ENCODE data around the gene OPN1MW. TPM values are rescaled to one million over a fixed set of nuclear protein-coding genes. Genes with fewer than 3 reads are reported as not detected.
"Not testable (repeated sequence)": the region's sequence is repeated elsewhere in the genome, so short reads cannot be mapped to it uniquely, and the experiment has no call there.

Gene OPN1MW
- total RNA-seq, 1 donor from 2014 or later: not detected

GRCh38 chrX:154142386-154142785, 40.0 kb upstream of the OPN1MW start:
- no peaks in the 10 kb centered on the region for H3K9me3 Mint-ChIP-seq (ENCODE audit: unreplicated experiment)
- no peaks in the 10 kb centered on the region for H3K9me3 ChIP-seq (ENCODE audit: insufficient read depth, low read depth, low read length)
- H3K27ac Mint-ChIP-seq (ENCODE audit: unreplicated experiment): no peak overlapping the region
- no peak for TF ChIP-seq CTCF (IDR thresholded peaks at IDR 0.05; ENCODE audit: insufficient read depth, low read depth, low read length)
- no peak for TF ChIP-seq EZH2 (IDR thresholded peaks at IDR 0.05; ENCODE audit: insufficient read depth, low read length)
- DNase-seq (ENCODE audit: low read depth) (no peak), FAIRE-seq (no peak)
- H4K20me1 ChIP-seq (ENCODE audit: insufficient read depth, low read length): no peaks in the 10 kb centered on the region
- no peak overlapping the region for H3K9ac ChIP-seq (ENCODE audit: low read length)
- H3K36me3 Mint-ChIP-seq (ENCODE audit: low read depth, unreplicated experiment): no peaks in the 10 kb centered on the region
- no peaks in the 10 kb centered on the region for H3K36me3 ChIP-seq (ENCODE audit: insufficient read depth, low read length)
- H3K4me3 ChIP-seq (ENCODE audit: insufficient read depth, low read depth, low read length): no peak overlapping the region
- H3K27me3 Mint-ChIP-seq (ENCODE audit: low read depth, unreplicated experiment): peaks cover 23% of the 10 kb centered on the region
- H3K79me2 ChIP-seq (ENCODE audit: insufficient read depth, low read length): no peaks in the 10 kb centered on the region
- H3K27me3 ChIP-seq (ENCODE audit: insufficient read depth, low read length): no peaks in the 10 kb centered on the region
- no peak overlapping the region for H3K27ac ChIP-seq (ENCODE audit: low read depth, low read length)
- no peak overlapping the region for H3K4me3 Mint-ChIP-seq (ENCODE audit: unreplicated experiment)
- H2AFZ ChIP-seq (ENCODE audit: low read depth, low read length): no peak overlapping the region
- H3K4me1 ChIP-seq (ENCODE audit: insufficient read depth, low read length): no peaks in the 10 kb centered on the region
- no peak overlapping the region for H3K4me2 ChIP-seq (ENCODE audit: low read length)
- no peaks in the 10 kb centered on the region for H3K4me1 Mint-ChIP-seq (ENCODE audit: low read depth, unreplicated experiment)

GRCh38 chrX:154142950-154143745, 39.2 kb upstream of the OPN1MW start:
- Histone ChIP-seq H2AFZ (ENCODE audit: low read depth, low read length) (no peak overlapping the region), H3K4me1 (ENCODE audit: insufficient read depth, low read length) (no peaks in the 10 kb centered on the region), H3K27ac (ENCODE audit: low read depth, low read length) (no peak overlapping the region), H3K27me3 (ENCODE audit: insufficient read depth, low read length) (no peaks in the 10 kb centered on the region), H4K20me1 (ENCODE audit: insufficient read depth, low read length) (no peaks in the 10 kb centered on the region), H3K36me3 (ENCODE audit: insufficient read depth, low read length) (no peaks in the 10 kb centered on the region), H3K9me3 (ENCODE audit: insufficient read depth, low read depth, low read length) (no peaks in the 10 kb centered on the region), H3K79me2 (ENCODE audit: insufficient read depth, low read length) (no peaks in the 10 kb centered on the region), H3K9ac (ENCODE audit: low read length) (no peak overlapping the region), H3K4me2 (ENCODE audit: low read length) (no peak overlapping the region), H3K4me3 (ENCODE audit: insufficient read depth, low read depth, low read length) (no peak overlapping the region)
- TF ChIP-seq CTCF (IDR thresholded peaks at IDR 0.05; ENCODE audit: insufficient read depth, low read depth, low read length) (no peak), EZH2 (IDR thresholded peaks at IDR 0.05; ENCODE audit: insufficient read depth, low read length) (no peak)
- Mint-ChIP-seq H3K9me3 (ENCODE audit: unreplicated experiment) (no peaks in the 10 kb centered on the region), H3K4me3 (ENCODE audit: unreplicated experiment) (no peak overlapping the region), H3K27me3 (ENCODE audit: low read depth, unreplicated experiment) (peaks cover 23% of the 10 kb centered on the region), H3K4me1 (ENCODE audit: low read depth, unreplicated experiment) (no peaks in the 10 kb centered on the region), H3K27ac (ENCODE audit: unreplicated experiment) (no peak overlapping the region), H3K36me3 (ENCODE audit: low read depth, unreplicated experiment) (no peaks in the 10 kb centered on the region)
- DNase-seq (ENCODE audit: low read depth) (no peak), FAIRE-seq (no peak)

GRCh38 chrX:154144010-154144409, 38.4 kb upstream of the OPN1MW start, which contains the start of gene OPN1LW:
TSS of gene OPN1LW (plus strand) at chrX:154144243. CDS start at chrX:154144284, 41 bp downstream.
- not testable (repeated sequence) for H3K9me3 ChIP-seq (ENCODE audit: insufficient read depth, low read depth, low read length); H3K79me2 ChIP-seq (ENCODE audit: insufficient read depth, low read length); H3K36me3 Mint-ChIP-seq (ENCODE audit: low read depth, unreplicated experiment); H3K27ac ChIP-seq (ENCODE audit: low read depth, low read length); H3K4me1 Mint-ChIP-seq (ENCODE audit: low read depth, unreplicated experiment); H3K9ac ChIP-seq (ENCODE audit: low read length); FAIRE-seq; H3K4me3 ChIP-seq (ENCODE audit: insufficient read depth, low read depth, low read length); H3K27ac Mint-ChIP-seq (ENCODE audit: unreplicated experiment); H3K27me3 ChIP-seq (ENCODE audit: insufficient read depth, low read length); H3K4me2 ChIP-seq (ENCODE audit: low read length); H2AFZ ChIP-seq (ENCODE audit: low read depth, low read length); H4K20me1 ChIP-seq (ENCODE audit: insufficient read depth, low read length); H3K36me3 ChIP-seq (ENCODE audit: insufficient read depth, low read length); H3K4me1 ChIP-seq (ENCODE audit: insufficient read depth, low read length); DNase-seq (ENCODE audit: low read depth); H3K4me3 Mint-ChIP-seq (ENCODE audit: unreplicated experiment); H3K9me3 Mint-ChIP-seq (ENCODE audit: unreplicated experiment)
- H3K27me3 Mint-ChIP-seq (ENCODE audit: low read depth, unreplicated experiment): peaks cover 17% of the 10 kb centered on the region

- not testable (repeated sequence) for H3K9me3 ChIP-seq (ENCODE audit: insufficient read depth, low read depth, low read length); H3K4me3 Mint-ChIP-seq (ENCODE audit: unreplicated experiment); H3K79me2 ChIP-seq (ENCODE audit: insufficient read depth, low read length); H3K27ac Mint-ChIP-seq (ENCODE audit: unreplicated experiment); H3K36me3 ChIP-seq (ENCODE audit: insufficient read depth, low read length); FAIRE-seq; H3K4me2 ChIP-seq (ENCODE audit: low read length); H3K36me3 Mint-ChIP-seq (ENCODE audit: low read depth, unreplicated experiment); H4K20me1 ChIP-seq (ENCODE audit: insufficient read depth, low read length); H3K9ac ChIP-seq (ENCODE audit: low read length); H3K27ac ChIP-seq (ENCODE audit: low read depth, low read length); H3K9me3 Mint-ChIP-seq (ENCODE audit: unreplicated experiment); H2AFZ ChIP-seq (ENCODE audit: low read depth, low read length); H3K27me3 Mint-ChIP-seq (ENCODE audit: low read depth, unreplicated experiment); H3K27me3 ChIP-seq (ENCODE audit: insufficient read depth, low read length); DNase-seq (ENCODE audit: low read depth); H3K4me3 ChIP-seq (ENCODE audit: insufficient read depth, low read depth, low read length); H3K4me1 Mint-ChIP-seq (ENCODE audit: low read depth, unreplicated experiment); H3K4me1 ChIP-seq (ENCODE audit: insufficient read depth, low read length)
These were observed 31.4 kb upstream of the OPN1MW start for GRCh38 chrX:154151030-154151429.

GRCh38 chrX:154156221-154156620, 26.2 kb upstream of the OPN1MW start:
- not testable (repeated sequence) for H3K4me3 Mint-ChIP-seq (ENCODE audit: unreplicated experiment); H3K4me3 ChIP-seq (ENCODE audit: insufficient read depth, low read depth, low read length); H3K27ac Mint-ChIP-seq (ENCODE audit: unreplicated experiment); H3K36me3 ChIP-seq (ENCODE audit: insufficient read depth, low read length); H3K9ac ChIP-seq (ENCODE audit: low read length); H3K36me3 Mint-ChIP-seq (ENCODE audit: low read depth, unreplicated experiment); H3K27me3 Mint-ChIP-seq (ENCODE audit: low read depth, unreplicated experiment); H3K27ac ChIP-seq (ENCODE audit: low read depth, low read length); H3K79me2 ChIP-seq (ENCODE audit: insufficient read depth, low read length); DNase-seq (ENCODE audit: low read depth); H3K4me1 Mint-ChIP-seq (ENCODE audit: low read depth, unreplicated experiment); H3K9me3 ChIP-seq (ENCODE audit: insufficient read depth, low read depth, low read length); H3K9me3 Mint-ChIP-seq (ENCODE audit: unreplicated experiment); H3K4me2 ChIP-seq (ENCODE audit: low read length); H3K27me3 ChIP-seq (ENCODE audit: insufficient read depth, low read length); H3K4me1 ChIP-seq (ENCODE audit: insufficient read depth, low read length); H4K20me1 ChIP-seq (ENCODE audit: insufficient read depth, low read length); H2AFZ ChIP-seq (ENCODE audit: low read depth, low read length); FAIRE-seq
